HL-60/S4 (cell line): ENCODE measurements around the gene GRID2IP.
"Not testable (repeated sequence)": the region's sequence is repeated elsewhere in the genome, so short reads cannot be mapped to it uniquely, and the experiment has no call there.

Source experiments
- in situ Hi-C: fragments of 300-500 bp; cut with MboI; formaldehyde crosslinking; loops from 2 replicates; pipeline ENCODE4 v1.14.3; 2022; ENCODE audit warnings: low sequenced_read_pairs

GRID2IP gene

DNA sequence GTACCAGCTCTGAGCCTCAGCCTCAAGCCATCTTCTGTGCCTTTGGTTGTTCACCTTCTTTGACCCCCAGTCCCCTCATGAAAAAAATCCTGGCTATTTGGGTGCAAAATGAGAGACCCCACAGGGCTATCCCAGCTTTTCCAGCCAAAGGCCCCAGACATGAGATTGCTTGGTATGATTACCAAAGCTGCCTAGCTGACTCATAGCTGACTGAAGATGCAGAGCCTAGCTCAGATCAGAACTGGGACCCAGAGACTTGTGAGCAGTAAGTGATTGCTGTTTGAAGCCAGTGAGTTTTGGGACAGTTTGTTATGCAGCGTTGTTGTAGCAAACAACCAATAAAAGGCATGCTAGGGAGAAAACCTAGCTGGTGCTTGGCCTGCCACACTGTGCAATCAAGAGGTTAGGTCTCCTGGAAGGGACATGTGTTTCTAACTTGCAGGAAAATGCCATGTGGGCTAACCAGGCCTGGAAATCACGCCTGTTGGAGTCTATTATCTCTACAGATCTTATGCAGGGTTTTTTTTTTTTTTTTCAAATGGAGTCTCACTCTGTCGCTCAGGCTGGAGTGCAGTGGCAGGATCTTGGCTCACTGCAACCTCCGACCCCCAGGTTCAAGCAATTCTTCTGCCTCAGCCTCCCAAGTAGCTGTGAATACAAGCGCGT lies 55.5 kb downstream of the GRID2IP start:
- in situ Hi-C loops: no loop called here

DNA sequence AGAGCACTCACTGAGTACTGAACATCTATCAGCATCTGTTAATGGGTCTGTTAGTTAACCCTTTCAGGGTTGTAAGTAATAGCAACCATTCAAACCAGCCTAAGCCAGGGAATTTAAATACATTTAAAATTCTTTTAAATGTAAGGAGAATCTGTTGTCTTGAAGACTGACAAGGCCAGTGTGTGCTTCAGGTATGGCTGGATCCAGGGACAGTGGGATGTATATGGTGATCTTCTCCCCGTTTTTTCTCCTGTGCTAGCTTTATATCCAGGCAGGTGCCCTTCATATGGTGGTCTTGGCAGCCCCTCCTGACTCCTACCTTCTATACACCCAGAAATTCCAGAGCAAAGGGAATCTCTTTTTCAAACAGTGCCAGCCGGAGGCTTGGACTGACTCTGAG lies 56.9 kb downstream of the GRID2IP start:
- in situ Hi-C loops: no loop called here

DNA sequence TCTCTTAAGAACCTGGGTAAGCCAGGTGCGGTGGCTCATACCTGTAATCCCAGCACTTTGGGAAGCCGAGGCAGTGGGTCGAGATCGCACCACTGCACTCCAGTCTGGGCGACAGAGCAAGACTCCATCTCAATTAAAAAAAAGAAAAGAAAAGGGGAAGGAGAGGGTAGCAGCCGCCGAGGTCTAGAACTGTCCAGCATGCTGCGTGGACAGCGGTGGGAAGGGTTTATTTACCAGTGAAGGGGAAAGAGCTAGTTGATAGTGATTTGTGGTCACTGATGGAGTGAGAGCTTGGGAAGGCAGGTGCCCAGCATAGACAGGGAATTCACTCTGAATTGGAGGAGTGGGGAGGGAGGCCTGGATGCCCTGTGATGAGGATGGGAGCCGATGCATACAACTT lies 60.1 kb downstream of the GRID2IP start:
- in situ Hi-C loops: no loop called here

DNA sequence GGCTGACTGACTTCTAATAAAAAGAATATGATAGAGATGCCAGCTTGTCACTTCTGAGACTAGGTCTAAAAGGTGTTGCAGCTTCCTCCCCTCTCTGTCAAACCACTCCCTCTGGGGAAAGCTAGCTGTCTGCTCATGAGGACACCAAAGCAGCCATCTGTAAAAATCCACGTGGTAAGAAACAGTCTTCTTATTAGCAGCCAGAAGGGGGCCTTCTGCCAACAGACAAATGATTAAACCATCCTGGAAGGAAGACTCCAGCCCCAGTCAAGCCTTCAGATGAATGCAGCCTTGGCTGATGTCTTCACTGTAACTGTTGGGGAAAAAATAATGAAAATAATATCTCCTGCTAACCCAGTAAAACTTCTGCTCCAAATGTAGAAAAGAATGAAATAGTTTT lies 61.6 kb downstream of the GRID2IP start:
- in situ Hi-C loops: no loop called here

DNA sequence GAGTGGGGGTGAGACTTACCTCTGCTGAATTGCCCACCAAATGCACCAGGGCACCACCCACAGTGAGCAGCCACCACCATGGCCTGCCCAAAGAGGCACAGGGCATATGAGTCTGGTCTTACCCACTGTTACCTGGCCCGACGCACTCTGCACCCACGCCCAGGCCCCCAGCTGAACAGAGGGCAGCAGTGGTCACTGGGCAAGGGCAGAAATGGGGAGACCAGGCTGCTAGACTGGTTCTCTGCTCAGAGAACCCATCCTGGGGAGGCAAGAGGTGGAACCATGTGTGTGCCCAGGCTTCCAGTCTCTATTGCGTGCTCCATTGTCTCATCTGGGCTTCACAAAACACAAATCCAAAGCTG lies 64.1 kb downstream of the GRID2IP start:
- in situ Hi-C loops: no loop called here

DNA sequence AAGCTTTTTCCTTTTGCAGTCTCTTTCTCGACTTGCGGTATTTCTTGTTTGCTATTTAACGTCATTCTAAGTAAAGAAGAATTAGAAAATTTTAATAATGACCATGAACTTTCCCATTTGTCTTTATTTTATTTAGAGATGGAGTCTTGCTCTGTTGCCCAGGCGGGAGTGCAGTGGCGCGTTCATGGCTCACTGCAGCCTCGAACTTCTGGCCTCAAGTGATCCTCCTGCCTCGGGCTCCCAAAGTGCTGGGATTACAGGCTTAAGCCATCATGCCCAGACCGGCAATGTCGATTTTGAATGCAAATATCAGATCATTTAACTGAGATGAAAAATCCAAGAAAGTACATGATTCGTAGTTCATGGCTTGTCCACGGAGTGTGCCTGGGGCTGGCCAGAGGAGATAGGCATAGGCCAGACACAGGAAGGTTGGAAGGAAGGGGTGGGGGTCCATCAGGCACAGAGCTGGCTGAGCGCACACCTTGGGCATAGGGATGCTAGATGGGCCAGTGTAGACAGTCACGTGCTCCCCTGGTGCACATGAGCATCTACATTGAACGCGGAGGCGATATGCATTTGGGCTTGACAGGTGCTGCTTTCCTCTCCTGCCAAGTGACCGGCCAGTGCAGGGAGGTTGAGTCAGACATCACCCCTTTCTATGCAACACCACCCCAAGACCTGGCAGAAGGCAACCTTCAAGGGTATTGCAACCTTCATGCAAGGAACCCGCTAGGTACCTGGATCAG lies 64.7 kb downstream of the GRID2IP start:
- in situ Hi-C loops: no loop called here

DNA sequence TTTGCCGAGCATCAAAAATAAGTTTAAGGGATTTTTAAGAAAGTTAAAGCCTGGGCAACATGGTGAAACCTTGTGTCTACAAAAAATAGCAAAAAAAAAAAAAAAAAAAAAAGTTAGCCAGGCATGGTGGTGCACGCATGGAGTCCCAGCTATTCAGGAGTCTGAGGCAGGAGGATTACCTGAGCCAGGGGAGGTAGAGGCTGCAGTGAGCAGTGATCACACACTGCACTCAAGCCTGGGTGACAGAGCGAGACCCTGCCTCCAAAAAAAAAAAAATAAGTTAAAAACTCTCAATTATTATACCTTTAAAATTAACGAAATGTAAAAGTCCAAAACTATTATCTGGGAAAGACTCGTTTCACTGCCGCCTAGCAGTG lies 68.5 kb downstream of the GRID2IP start:
- in situ Hi-C loops: no loop called here

DNA sequence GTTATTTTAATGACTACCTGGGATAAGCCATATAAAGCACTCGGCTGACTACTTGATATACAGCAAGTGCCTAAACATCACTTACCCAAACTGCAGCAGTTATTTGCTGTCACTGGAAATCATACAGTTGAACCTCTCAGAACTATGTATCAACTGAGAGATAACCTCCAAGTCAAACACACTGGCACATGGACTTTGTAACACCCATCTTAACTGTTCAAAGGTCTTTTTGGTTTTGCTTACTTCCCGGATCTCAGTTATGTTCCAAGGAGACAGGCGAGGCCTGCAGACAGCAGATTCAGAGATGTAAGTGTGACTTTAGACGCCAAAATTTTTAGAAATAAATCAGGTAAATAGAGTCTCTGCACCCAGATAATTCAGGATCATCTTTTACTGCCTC lies 69.0 kb downstream of the GRID2IP start:
- in situ Hi-C loops: no loop called here

DNA sequence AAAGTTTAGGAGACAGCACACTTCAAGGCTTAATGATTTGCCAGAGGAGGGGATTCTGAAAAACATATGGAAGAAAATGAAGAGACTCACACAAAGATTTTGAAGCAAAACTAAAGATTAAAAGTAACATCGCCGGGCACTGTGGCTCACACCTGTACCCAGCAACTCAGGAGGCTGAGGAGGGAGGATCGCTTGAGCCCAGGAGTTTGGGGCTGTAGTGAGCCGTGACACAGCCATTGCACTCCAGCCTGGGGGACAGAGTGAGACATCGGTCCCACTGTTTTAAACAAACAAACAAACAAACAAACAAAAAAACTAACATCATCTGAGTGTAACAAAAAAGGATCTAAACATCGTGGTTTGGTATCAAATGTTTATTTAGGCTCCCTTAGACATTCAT lies 69.8 kb downstream of the GRID2IP start:
- in situ Hi-C loops: no loop called here

DNA sequence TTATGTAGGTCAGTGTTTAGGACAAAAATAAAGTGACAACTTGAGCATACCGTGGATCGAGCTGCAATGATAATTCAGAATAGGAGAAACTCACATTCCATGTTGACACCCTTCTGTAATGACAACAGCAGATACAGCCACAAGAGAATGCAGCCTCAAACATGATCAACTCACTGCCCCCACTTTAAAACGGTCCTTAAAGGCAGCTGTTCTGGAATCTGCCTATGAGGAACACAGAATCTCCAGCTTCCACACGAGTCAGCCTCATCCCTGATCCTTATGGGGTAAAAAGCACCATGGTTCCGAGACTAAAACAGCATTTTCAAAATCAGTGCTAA lies 71.0 kb downstream of the GRID2IP start:
- in situ Hi-C loops: no loop called here

DNA sequence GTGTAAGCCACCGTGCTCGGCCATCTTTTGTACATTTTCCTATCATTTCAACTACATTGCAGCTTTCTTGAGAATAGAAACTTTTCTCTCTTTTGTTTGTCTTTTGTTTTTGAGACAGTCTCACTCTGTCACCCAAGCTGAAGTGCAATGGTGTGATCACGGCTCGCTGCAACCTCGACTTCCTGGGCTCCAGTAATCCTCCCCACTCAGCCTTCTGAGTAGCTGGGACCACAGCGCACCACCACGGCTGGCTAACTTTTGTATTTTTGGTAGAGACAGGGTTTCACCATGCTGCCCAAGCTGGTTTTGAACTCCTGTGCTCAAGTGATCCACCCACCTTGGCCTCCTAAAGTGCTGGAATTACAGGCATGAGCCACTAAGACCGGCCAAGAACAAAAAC lies 72.2 kb downstream of the GRID2IP start:
- in situ Hi-C loops: no loop called here

DNA sequence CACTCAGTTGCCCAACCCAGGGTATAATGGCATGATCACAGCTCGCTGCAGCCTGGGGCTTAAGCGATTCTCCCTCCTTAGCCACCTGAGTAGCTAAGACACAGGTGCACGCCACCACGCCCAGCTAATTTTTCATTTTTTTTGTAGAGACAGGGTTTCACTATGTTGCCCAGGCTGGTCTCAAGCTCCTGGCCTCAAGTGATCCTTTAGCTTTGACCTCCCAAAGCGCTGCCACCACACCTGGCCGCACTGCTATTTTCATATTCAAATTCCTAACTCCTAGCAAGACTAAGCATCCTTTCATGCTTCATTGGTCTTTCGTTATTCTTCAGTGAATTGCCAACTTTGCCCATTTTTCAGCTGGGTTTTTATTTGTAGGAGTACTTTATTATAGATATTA lies 73.1 kb downstream of the GRID2IP start:
- in situ Hi-C loops: no loop called here

DNA sequence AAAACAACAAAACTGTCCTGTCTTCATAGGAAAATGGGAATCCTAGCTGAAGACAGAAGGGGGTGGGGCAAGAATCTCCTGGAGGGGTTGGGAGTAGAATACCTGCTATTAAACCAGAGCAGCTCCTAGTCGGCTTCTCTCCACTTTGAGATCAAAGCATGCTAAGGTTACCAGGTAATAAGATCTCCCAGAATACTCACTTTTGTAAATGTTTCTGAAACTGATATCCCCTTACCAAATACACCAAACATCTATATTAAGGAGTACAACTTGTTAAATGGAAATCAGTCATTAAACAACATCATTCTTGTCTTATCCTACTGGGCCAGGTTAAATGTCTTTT lies 74.0 kb downstream of the GRID2IP start:
- in situ Hi-C loops: no loop called here

DNA sequence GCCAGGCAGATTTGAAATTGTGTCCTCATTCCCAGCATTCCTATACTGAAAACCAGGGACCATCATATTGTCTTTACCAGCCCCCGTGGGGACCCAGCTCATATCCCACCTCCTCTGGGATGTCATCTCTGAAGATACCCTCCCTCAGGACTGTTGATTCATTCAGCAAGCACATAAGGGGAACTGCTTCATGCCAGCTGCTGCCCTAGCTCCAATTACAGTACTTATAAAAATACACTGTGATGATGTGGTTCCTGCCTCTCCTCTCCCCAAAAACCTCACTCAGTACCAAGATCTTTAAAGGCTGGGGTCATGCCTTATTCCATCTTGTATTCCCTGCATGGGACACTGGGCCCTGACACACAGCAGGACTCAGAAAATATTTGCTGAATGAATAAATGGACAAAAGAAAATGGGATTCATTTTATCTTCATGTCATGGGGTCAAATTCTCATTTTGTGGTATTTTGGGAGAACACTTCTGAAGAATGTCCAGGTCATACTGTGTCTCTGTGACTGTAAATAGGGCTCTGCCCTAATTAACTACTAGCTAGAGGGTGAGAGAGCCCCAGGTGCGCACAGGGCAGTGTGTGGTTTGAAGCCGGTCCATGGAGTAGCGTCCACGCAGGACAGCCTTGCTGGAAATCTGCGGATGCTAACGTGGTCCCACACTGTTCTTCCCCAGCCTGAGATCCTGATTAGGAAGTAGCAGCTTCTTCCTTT lies 74.5 kb downstream of the GRID2IP start:
- in situ Hi-C loops: no loop called here

DNA sequence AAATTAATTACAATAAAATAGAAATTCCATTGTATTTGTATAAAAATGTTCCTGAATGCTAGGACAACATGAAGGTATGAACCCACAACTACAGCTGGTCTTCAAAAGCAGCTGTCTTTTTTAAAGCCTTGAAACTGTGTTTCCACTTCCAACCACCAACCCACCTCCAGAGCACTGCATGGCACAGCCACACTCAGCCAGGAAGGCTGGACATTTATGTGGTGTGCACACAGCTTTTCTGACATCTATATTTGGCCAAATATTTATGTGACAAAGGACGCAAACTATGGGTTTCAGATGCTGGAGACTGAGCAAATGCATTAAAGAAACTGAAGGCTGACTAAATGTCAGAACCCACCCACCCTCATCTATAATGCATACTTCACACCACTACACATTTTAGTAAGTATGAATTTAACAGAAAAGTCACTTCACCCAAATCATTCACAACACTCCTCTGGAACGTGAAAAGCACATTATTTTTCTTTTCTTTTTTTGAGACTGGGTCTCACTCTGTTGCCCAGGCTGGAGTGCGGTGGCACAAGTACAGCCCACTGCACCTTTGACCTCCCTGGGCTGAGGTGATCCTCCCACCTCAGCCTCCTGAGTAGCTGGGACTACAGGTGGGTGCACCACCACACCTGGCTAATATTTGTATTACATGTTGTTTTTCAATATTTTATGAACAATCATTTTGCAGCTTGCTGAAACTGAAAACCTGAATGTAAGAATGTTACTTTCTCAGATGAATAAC lies 75.7 kb downstream of the GRID2IP start:
- in situ Hi-C loops: no loop called here

DNA sequence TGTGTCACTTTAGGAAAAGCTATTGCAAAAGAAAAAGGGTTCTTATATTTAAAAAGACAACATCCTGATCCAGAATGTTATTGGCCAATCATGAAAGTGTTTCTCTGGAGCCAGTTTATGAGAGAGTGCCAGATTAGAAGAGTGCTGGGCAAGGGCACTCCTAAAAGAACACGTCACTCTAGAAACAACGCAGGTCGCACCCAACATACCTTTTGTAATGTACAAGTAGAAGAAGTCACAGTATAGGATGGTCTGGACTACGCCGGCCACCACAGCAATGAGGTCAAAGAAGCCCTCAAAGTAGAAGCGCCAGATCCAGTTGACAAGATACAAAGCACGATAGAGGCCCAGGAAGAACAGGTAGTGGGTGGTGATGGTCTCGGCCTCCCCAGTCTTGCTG lies 85.4 kb downstream of the GRID2IP start:
- in situ Hi-C loops: no loop called here

DNA sequence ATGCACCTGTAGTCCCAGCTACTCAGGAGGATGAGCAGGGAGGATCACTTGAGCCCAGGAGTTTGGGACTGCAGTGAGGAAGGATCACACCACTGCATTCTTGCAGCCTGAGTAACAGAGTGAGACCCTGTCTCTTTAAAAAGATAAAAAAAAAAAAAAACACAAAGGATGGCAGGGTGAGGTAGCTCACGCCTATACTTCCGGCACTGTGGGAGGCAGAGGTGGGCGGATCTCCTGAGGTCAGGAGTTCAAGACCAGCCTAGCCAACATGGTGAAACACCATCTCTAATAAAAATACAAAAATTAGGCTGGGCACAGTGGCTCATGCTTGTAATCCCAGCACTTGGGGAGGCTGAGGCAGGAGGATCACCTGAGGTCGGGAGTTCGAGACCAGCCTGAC lies 87.7 kb downstream of the GRID2IP start:
- in situ Hi-C loops: not testable (repeated sequence)

DNA sequence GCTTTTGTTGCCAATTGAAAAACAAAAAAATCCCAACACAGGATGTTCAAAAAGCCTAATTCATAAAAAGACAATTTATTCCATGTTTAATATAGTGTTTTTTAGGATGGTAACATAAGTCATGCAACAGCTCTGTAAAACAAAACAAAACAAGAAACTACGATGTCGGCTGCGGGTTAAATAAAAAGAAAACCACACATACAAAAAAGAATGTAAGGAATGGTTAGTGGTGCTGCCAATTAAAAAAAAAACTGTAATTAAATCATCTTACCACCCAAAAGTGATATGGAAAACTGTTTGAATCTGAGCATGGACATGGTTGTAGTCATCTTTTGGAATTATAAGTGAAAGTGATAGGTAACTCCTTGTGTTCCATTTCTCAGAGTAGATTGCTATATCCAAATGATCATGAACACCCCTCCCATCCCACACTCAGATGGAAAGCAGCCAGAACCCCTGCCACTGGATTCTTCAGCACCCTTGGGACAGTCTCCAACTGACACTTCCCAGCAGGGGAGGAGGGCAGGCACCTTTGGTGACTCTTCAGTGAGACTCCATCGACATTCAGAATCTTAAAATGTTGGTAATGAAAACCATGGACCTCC lies 89.2 kb downstream of the GRID2IP start:
- in situ Hi-C loops: no loop called here

DNA sequence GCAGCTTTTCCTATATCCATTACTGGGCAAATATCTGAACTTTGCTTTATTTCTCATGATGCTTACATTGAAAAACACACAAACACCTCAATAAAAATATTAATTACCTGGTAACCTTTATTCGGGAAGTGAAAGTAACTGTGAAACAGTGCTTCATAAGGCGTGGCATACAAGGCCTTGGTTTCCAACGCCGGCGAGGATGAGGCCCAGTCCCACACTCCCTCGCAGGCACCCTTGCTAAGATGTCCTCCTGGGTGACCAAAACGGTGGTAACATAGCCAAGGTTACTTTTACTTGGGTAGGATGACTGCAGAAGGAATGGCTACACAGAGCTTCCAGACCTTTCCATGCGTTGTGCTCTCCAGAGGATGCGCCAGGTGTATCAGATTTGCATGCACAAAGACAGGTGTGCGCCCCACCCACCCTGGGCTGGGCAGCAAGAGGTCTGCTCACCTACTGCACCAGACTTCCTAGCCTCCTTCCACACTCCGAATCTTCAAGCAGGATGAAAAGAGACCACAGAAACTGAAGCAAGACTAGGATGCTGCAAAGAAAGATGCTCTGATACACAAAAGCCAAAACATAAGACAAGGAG lies 90.2 kb downstream of the GRID2IP start:
- in situ Hi-C loops: no loop called here

DNA sequence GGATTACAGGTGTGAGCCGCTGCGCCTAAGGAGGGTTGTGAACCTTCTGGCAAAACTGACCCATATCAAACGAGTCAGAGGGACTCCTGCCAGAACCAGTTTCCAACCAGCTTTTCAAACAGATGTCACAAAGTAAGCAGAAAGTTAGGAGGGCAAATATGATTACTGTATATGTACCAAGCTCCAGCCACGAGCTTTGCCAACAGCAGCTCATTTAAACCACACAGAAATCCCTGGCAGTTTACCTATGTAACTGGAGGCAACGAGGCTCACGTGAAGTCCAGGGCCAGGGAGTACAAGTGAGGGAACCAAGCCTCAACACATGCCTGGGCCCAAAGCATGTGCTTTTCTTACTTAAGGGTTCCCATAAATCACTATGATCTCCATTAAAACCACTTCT lies 91.0 kb downstream of the GRID2IP start:
- in situ Hi-C loops: no loop called here

DNA sequence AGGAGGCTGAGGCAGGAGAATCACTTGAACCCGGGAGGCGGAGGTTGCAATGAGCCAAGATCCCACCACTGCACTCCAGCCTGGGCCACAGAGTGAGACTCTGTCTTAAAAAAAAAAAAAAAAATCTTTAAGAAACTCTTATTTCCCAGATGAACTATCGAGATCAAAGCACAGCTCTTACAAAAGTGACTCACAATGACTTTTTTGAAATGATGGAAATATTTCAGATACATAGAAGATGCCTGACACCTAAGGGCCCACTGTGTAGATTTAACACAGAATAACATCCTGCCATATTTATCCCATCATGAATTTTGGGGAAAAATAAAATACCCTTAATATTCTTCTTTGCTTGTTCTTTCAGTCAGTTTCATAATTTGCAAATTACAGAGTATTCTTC lies 92.6 kb downstream of the GRID2IP start:
- in situ Hi-C loops: not testable (repeated sequence)
